HG03575 (cell line): ENCODE results near the gene WDR20.

ENCODE experiments used
- ATAC-seq: cut with Tn5 transposase; IDR thresholded peaks from one replicate; pipeline ENCODE4 v1.9.1; 2021; ENCODE audit not compliant: unreplicated experiment, insufficient number of reproducible peaks, low FRiP score; ENCODE audit errors: extremely low read depth

The WDR20 gene

GRCh38 chr14:102210421-102211042 is 70.8 kb downstream of the WDR20 start:
- no peak for ATAC-seq

GRCh38 chr14:102211240-102211639 is 71.5 kb downstream of the WDR20 start:
- no peak for ATAC-seq

- no peak for ATAC-seq
Observed at GRCh38 chr14:102212356-102212755, 72.7 kb downstream of the WDR20 start.

- ATAC-seq: no peak
Observed at GRCh38 chr14:102212845-102213244, 73.1 kb downstream of the WDR20 start.

- no peak for ATAC-seq
Observed at GRCh38 chr14:102213470-102213869, 73.8 kb downstream of the WDR20 start.

GRCh38 chr14:102213984-102214658 is 74.4 kb downstream of the WDR20 start:
- no peak for ATAC-seq

- no peak for ATAC-seq
Observed at GRCh38 chr14:102215071-102215470, 75.4 kb downstream of the WDR20 start.

- no peak for ATAC-seq
Observed at GRCh38 chr14:102215576-102216250, 76.0 kb downstream of the WDR20 start.

GRCh38 chr14:102217399-102217798 is 77.7 kb downstream of the WDR20 start:
- ATAC-seq: no peak

GRCh38 chr14:102217987-102218421 is 78.3 kb downstream of the WDR20 start:
- no peak for ATAC-seq

- no peak for ATAC-seq
Observed at GRCh38 chr14:102218688-102219087, 79.0 kb downstream of the WDR20 start.

GRCh38 chr14:102219316-102219715 is 79.6 kb downstream of the WDR20 start:
- no peak for ATAC-seq

GRCh38 chr14:102220031-102220430 is 80.3 kb downstream of the WDR20 start:
- ATAC-seq: no peak

GRCh38 chr14:102221026-102221425 is 81.3 kb downstream of the WDR20 start:
- ATAC-seq: no peak

GRCh38 chr14:102222009-102222575 is 82.4 kb downstream of the WDR20 start:
- ATAC-seq: no peak

GRCh38 chr14:102222751-102223150 is 83.1 kb downstream of the WDR20 start:
- ATAC-seq: no peak

GRCh38 chr14:102223682-102224081 is 84.0 kb downstream of the WDR20 start:
- no peak for ATAC-seq

GRCh38 chr14:102225386-102225785 is 85.7 kb downstream of the WDR20 start:
- ATAC-seq: no peak

- ATAC-seq: no peak
Observed at GRCh38 chr14:102225936-102226335, 86.2 kb downstream of the WDR20 start.
